Nucleus accumbens (tissue), 56 donors: ENCODE results near the gene GATAD2B.
"Not testable (repeated sequence)": the region's sequence is repeated elsewhere in the genome, so short reads cannot be mapped to it uniquely, and the experiment has no call there.

Source experiments
- DNase-seq, 56 donors: peaks; one replicate each; lab custom pipeline; 2025; lab: John Stamatoyannopoulos, UW

GATAD2B gene

DNA sequence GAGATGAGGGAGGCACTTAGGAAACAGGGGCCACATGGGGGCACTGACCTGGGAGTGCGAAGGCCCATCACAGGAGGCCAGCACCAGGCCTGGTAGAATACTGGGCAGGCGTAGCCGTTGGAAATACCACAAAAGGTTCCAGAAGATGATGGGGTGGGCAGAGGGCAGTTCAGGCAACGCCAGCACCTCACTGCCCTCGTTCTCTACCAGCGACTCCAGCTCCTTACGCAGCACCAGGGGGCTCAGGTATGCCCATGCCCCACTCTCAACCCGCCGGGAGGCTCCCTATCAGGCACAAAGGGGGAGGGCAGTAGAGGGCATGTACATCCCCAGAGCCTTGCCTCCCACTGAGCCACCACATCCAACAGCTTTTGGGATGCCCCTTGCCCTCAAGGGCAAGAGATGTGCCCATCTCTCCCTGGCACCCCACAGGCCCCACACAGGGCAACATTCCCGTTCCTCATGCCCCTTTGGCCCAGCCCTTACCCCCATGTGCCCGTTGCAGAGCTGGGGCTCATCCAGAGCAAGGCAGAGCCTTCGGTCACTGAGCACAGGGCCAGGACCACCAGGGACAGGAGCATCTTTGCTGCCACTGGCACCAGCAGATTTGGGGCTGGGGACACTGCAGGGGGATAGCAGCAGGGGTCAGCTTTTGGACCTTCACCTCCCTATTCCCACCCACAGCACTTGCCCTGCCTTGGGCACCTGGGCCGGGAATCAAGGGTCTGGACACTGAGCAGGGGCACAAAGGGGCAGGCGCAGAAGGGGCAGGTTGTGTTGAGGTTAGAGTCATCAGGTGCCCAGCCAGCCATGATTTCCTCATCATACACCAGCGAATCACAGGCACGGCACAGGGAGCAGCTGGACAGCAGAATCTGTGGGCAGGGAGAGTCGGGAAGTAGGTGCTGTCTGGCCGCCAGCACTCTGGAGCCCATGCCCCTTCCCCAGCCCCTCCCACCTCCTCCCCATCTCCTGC lies 9.7 kb upstream of the GATAD2B start:
- no peak for DNase-seq

DNA sequence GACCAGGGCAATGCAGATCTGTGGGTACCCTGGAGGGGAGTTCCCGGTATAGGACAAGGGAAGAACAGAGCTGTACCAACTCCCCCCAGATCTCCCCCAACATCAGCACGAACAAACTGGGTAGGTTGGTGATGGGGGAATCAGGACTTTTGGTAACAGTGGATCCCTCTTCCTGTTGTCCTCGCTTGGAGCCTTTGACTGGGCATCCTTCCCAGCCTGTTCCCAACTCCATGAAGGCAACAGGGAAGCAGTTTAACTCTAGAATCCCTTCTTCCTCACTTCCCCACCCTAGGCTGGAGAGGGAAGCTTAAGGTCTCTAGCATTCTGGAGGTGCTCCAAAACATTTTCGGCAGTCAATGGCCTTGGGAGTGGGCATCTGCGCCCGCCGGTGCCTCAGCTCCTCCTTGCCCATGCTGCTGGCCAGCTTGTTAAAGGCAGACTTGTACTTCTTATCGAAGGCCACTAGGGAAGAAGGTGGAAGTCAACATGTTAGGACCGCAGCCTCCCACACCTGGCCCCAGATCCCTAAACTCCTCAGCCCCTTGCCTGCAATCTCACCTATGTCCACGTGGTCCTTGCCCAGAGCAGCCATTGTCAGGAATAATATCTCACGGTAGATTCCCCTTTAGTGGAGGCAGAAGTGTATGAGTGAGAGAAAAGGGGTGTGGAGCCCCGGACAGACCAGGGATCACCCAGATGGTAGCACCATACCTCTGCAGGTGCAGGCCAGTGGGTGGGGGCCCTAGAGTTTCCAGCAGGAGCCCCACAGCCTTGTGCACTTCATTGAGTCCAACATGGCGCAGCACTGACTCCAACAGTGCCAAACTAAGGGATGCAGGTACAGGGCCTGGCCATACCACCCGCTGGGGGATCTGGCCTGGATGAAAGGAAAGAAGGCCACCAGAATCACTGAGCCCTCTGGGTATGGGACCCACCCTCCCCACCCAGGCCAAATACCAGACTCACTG lies 7.5 kb upstream of the GATAD2B start:
- peak in 3 of 56 donors; percentile 15 to 41 (median 25) for DNase-seq

DNA sequence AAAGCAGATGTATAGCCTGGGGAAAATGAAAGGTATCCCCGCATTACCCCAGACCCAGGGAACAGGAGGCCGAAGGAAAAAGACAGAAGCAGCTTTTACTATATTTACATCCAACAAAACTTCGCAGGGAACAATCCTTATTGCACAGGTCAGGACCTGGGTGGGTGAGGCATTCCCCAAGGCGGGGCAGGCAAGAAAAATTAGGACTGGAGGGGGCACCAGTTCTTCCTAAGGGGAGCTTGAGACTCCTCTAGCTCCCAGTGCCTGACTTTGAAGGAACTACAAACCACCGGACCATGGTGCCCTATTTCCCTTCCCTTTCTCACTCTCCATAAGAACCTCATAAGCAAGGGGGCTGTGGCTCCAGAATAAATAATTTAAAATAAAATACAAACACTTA lies 6.7 kb upstream of the GATAD2B start:
- DNase-seq, result no peak

DNA sequence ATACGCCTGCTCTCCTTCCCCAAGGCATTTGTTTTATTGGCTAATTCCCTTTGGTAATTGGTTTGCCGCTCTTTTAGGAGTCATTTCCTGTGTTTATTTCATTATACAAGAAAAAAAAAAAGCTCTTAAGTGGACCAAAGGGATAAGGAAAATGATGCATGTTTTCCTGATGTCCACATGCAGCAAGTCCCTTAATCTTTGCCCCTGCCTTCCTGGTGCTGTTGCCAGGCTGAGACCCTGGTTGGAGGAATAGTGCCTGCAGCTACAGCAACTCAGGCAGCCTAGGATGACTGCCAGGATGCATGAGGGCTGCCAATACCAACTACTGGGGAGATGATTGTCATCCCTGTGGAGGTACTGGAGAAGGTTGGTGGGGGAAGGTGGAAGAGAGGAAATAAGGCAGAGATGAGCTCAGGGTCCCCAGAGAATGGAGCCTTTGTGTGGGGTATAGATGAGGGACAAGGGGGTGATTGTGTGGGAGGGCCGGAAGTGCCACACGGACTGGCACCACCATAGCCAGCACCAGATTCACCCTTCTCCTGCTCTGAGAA lies 6.1 kb upstream of the GATAD2B start:
- DNase-seq, result peak in 53 of 56 donors; percentile 15 to 86 (median 71)

DNA sequence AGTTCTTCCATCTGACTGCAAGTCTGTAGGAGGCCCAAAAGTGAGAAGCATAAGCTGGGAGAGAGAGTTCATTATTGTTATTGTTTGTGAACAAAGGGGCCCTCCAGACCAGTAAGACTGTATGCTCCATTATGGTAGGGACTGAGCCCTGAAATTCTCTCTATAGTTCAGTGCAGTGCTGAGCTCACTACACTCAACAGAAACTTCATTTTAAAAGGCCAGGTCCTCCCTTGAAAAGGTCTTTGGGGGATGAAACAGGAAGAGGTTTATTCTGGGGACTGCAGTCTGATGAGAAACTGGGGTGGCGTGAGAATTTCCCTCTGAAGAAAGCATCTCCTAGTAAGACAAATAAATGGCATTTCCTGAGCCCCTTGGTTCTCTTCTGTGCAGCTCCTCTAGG lies 5.5 kb upstream of the GATAD2B start:
- DNase-seq, result no peak

DNA sequence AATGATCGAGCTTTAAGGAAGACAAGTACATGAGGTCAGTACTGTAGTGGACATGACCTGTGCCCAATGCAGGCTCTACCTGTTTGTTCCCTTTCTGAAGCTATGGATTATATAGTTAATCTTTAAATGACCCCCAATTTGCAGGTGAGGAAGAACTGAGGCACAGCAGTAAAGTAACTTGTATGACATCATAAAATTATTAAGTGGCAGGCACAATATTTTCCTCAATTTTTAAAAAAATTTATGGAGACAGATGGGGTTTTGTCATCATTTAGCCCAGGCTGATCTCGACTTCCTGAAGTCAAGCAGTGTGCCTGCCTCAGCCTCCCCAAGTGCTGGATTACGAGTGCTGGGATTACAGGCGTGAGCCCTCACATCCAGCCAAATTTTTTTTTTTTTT lies 3.6 kb upstream of the GATAD2B start:
- no peak for DNase-seq

DNA sequence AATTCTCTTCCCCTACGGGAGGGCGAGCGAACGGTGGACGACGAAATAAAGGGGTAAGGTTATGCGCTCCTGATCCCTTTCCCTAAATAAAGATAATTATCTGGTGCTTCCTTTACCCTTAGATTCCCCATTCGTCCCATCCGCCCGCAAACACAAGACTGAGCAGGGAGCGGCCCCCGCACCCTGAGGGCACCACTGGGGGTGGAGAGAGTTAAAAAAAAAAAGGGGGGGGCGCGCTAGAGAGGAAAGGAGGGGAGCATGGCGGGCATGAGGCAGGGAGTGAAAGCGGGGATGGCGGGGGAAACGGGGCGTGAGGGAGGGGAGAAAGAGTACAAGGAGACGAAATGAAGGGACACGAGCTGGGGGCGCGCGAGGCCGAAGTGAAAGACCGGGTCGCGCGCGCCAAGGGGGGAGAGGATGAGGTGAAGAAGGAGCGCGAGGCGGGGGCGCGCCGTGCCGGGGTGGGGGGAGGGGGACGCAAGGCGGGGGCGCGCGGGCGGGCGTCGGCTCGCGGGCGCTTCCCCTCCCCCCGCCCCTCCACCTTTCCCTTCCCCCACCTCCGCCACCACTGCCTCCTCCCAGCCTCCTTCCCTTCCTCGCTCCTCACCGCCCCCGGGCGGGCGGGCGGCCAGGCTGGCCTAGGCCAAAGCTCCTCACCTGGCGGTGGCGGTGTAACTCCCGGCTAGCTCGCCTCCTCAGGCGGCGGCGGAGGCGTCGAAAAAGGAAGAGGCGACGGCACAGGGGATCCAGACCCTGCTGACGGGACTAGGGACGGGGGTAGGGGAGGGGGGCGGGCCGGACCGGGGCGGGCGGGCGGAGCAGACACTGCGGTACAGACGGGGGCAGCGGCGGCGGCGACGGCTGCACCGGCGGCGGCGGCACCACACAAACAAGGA lies 448 bp downstream of the GATAD2B start:
- DNase-seq, result peak in 24 of 56 donors; percentile 31 to 74 (median 59)

DNA sequence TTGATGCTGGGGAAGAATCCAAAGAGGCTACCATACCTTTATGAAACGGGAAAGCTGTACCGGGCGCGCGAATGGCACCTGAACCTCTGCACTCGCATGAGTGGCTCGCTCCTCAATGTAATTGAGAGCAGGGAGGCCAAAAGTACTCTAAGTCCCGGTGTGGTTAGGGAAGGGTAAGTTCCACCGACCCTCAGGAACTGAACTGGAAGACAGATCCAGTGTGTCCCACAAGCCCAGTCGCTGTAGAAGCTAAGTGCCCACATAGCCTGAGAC lies 1.0 kb downstream of the GATAD2B start:
- DNase-seq, result peak in 2 of 56 donors; percentile 28

DNA sequence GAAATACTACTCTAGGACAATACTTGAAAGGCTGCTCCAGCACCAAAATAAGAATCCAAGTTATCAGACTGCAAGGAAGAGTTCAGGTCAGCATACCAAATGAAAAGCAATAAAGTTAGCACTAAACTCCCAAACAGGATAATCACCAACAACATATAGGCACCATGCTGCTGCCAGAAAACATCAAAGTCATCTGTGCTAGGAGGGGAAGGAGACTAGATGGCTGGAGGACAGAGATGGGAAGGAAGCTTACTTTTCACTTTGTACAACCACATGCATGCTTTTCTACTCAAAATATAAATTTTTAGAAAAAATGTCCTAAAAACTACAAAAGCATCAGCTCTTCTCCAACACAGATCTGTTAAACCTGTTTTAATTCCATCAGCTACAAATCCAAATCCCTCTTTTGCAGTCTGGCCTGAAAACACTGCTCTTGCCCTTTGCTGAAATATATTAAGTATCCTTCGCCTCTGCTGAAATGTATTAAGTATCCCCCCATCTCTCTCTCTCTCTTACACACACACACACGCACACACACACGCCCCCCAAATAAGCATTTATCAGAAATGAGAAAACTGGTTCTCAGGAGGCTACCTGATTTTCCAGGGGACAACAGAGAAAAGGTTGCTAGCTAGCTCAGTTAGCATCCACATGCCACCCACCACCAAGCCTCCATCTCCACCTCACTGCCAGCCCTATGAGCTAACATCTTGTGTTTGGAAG lies 1.5 kb downstream of the GATAD2B start:
- no peak for DNase-seq

DNA sequence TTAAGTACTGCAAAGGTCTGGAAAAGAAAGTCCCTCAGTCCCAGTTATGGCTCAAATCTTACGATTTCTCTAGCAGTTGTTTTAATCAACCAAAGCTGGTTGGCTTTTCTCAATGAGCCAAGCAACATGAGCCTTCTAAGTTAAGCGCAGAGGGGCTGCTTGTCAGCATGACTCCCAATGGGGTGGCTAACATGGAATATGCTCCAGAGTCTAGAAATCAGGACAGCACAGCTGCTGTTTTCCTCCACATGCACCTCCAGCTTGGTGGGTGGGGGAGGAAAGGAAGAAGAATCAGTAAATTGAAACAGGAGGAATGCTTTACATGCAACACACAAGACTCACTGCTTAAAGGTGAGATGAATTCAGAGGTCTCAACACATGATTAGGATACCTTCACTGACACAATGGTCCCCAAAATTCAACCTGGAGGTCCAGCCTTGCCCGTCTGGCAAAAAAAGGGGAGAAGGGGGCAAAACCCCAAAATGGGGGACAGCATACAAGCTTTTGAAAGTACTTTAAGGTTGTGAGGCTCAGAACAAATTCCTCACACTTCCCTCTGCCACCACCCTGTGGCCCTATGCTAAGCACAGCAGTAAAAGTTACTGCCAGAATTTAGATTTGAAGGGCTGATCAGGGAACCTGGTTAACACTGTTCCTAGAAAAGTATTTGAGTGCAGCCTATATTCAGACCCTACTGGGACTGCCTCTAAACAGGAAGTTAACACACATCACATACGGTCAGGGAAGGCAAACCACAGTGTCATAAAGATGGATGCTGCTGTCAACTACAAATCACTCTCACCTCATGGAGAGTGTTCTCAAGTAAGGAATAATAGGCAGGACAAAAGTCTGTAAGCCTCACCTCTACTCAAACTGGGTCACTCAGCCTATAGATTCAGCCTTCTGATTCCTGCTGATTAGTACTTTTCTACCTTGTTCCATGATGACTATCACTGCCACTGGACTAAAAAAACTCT lies 2.6 kb downstream of the GATAD2B start:
- peak in 1 of 56 donors; percentile 3 for DNase-seq

DNA sequence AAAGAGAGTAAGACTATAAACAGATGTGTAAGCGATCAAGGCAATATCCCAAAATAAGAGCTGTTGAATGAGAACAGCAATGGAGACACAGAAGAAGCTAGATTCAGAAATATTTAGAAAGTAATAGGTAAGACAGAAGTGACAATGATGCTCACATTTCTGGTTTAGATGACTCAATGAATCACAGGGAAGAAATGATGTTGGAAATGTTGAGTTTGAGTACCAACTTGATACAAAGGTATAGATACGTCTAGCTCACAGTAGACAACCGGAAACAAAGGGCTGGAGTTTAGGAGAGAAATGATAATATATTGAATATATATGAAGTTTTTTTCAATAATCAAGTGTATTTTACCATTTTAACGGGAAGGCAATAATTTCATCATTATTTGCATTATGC lies 6.5 kb downstream of the GATAD2B start:
- no peak for DNase-seq

DNA sequence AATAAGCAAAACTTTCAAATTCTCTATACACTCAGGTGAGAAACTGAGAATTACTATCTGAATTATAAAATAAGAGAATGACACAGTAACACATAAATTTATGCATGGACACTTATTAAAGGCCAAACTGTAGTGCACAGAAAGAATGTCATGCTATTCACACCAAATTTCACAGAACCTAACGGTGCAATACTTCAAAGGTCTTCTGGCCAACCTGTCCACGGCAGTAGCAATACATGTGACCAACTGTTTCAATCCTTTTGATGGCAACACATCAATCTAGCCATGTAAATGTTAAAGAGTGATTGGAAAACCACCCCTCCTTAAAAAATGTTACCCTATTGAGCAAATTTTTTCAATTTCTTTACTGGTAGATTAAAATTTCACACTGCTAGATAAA lies 10.4 kb downstream of the GATAD2B start:
- DNase-seq, result no peak

DNA sequence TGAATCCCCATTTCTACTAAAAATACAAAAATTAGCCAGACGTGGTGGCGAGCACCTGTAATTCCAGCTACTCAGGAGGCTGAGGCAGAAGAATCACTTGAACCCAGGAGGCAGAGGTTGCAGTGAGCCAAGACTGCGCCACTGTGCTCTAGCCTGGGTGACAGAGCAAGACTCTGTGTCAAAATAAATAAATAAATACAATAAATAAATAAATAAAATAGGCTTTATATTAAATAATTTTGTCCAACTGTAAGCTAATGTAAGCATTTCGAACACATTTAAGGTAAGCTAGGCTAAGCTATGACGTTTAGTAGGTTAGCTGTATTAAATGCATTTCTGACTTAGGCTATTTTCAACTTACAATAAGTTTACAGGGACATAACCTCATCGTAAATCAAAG lies 12.2 kb downstream of the GATAD2B start:
- DNase-seq, result not testable (repeated sequence)

DNA sequence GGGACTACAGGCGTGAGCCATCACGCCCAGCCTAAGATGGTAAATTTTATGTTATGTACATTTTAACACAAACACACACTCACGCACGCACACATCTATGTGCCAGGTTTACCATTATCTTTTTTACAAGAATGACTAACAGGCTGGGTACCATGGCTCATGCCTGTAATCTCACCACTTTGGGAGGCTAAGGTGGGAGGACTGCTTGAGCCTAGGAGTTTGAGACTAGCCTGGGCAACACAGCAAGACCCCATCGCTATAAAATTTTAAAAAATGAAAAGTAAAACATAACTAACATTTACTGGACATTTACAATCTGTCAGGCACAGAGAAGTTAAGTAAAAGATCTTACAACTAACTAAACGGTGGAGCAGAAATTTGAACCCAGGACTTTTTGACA lies 14.7 kb downstream of the GATAD2B start:
- DNase-seq, result no peak

DNA sequence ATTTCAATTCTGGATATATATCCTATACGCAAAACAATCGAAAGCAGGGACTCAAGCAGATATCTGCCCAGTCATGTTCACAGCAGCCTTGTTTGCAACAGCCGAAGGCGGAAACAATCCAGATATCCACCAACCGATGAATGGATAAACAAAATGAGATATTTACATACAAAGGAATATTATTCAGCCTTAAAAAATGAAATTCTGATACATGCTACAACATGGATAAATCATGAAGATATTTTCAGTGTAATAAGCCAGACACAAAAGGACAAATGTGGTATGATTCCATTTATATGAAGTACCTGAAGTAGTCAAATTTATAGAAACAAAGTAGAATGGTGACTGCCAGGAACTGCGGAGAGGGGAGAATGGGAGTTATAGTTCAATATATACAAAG lies 15.6 kb downstream of the GATAD2B start:
- no peak for DNase-seq

DNA sequence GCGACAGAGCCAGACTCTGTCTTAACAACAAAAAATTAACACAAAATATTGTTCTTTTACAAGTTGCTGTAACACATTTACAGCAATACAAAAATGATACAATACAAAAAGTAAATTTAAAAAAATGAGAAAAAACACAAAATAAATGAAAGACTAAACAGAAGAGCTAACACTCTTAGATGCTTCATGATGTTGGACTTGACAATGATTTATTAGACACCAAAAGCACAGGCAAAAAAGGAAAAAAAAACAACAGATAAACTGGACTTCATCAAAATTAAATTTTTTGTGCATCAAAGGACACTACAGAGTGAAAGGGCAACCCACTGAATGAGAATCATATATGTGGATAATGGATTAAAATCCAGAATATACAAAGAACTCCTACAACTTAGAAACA lies 16.4 kb downstream of the GATAD2B start:
- no peak for DNase-seq

DNA sequence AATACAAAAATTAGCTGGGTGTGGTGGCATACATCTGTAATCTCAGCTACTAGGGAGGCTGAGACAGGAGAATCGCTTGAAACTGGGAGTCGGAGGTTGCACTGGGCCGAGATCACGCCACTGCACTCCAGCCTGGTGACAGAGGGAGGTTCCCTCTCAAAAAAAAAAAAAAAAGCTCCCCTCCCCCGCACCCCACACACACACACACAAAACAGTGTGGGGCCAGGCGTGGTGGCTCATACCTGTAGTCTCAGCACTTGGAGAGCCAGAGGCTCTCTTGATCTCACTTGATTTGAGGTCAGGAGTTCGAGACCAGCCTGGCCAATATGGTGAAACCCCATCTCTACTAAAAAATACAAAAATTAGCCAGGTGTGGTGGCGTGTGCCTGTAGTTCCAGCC lies 16.9 kb downstream of the GATAD2B start:
- not testable (repeated sequence) for DNase-seq

DNA sequence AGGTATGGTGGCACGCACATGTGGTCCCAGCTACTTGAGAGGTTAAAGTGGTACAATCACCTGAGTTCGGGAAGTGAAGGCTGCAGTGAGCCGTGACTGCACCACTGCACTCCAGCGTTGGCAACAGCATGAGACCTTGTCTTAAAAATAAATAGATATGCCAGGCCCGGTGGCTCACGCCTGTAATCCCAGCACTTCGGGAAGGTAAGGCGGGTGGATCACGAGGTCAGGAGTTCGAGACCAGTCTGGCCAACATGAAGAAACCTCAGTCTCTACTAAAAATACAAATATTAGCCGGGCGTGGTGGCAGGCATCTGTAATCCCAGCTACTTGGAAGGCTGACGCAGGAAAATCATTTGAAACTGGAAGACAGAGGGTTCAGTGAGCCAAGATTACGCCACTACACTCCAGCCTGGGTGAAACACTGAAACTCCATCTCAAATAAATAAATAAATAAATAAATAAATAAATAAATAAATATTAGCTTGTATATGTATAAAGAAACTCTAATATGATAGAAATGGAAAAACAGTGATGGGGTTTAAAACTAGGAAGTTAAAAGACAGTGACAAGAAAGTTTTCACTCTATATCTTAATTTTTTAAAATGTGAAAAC lies 18.8 kb downstream of the GATAD2B start:
- no peak for DNase-seq
